ENCODE results near the gene CCK. TPM values are rescaled to one million over a fixed set of nuclear protein-coding genes. Genes with fewer than 3 reads are reported as not detected.

Gene CCK
- total and polyA plus RNA-seq, 8 donors = 0.87 to 68.3 (median 1.5) TPM; not detected in 5

GRCh38 chr3:42209917-42210316, 56.1 kb downstream of the CCK start:
- TF ChIP-seq CTCF (IDR thresholded peaks at IDR 0.05) = no peak
- no peak for TF ChIP-seq POLR2A (IDR thresholded peaks at IDR 0.05)
- no peak for TF ChIP-seq POLR2AphosphoS5 (IDR thresholded peaks at IDR 0.05)
- no peak for TF ChIP-seq EP300 (IDR thresholded peaks at IDR 0.05)
- Histone ChIP-seq H3K4me3 (no peak overlapping the region), H3K4me1 (no peaks in the 10 kb centered on the region), H3K9me3 (no peaks in the 10 kb centered on the region), H3K27me3 (no peaks in the 10 kb centered on the region), H3K36me3 (peaks cover 38 to 97% (median 93%) of the 10 kb centered on the region in 4 donors), H3K27ac (no peak overlapping the region)
- intact Hi-C loops (cut with DNase I; ENCODE audit: low total_unique reads) = no loop called here
- no peak for DNase-seq
- WGBS, 5 donors = 45 to 60% (median 49%) methylated on average over 10 to 12 of the region's 12 CpGs

Small RNA genes lying within 50 kb of the gene (small RNA-seq; reads per million reads assigned to genes)
- 0 reads per million in 4 donors for gene RNU4-78P

Other genes with a start within 250 kb of the CCK start
- gene TRAK1, start 174.8 kb downstream of the CCK start, total RNA-seq = 100 to 1,000 TPM in 4 of 5 donors, 10 to 100 TPM in 1; 67.1 to 328 (median 107) TPM
- 10 to 100 TPM; 17.2 to 33.5 (median 20.1) TPM for gene TRAK1, start 174.8 kb downstream of the CCK start, polyA plus RNA-seq
- gene LYZL4, start 144.4 kb upstream of the CCK start, total RNA-seq = not detected
- not detected for gene LYZL4, start 144.4 kb upstream of the CCK start, polyA plus RNA-seq
- gene VIPR1, start 236.5 kb upstream of the CCK start, total RNA-seq = 100 to 1,000 TPM in 1 of 5 donors, 10 to 100 TPM in 3, 1 to 10 TPM in 1; 9.5 to 170 (median 14.0) TPM
- gene VIPR1, start 236.5 kb upstream of the CCK start, polyA plus RNA-seq = 10 to 100 TPM in 1 of 3 donors, 1 to 10 TPM in 2; 2.2 to 10.0 (median 3.1) TPM

Data from stomach (tissue), 9 donors.